Measurements from ENCODE around the gene RUSC1.
"Not testable (repeated sequence)": the region's sequence is repeated elsewhere in the genome, so short reads cannot be mapped to it uniquely, and the experiment has no call there.

Gene RUSC1

GRCh38 chr1:155324717-155325602 lies 4.3 kb downstream of the RUSC1 start:
- peak; percentile 60 to 67 for DNase-seq

GRCh38 chr1:155325603-155325893 lies 4.9 kb downstream of the RUSC1 start:
- no peak for DNase-seq

- no peak for DNase-seq
Measured at GRCh38 chr1:155326020-155326526, 5.4 kb downstream of the RUSC1 start.

- DNase-seq: no peak
Measured at GRCh38 chr1:155326631-155327037, 5.9 kb downstream of the RUSC1 start.

GRCh38 chr1:155327981-155328380 lies 7.3 kb downstream of the RUSC1 start:
- DNase-seq: no peak

GRCh38 chr1:155328856-155329255 lies 8.2 kb downstream of the RUSC1 start:
- DNase-seq: not testable (repeated sequence)

GRCh38 chr1:155329980-155330598 lies 9.4 kb downstream of the RUSC1 start:
- DNase-seq: no peak

- DNase-seq: no peak
Measured at GRCh38 chr1:155334962-155335361, 14.3 kb downstream of the RUSC1 start.

- DNase-seq: no peak
Measured at GRCh38 chr1:155339515-155340097, 18.9 kb downstream of the RUSC1 start.

- DNase-seq: no peak
Measured at GRCh38 chr1:155342842-155343241, 22.1 kb downstream of the RUSC1 start.

GRCh38 chr1:155352631-155353030 lies 31.9 kb downstream of the RUSC1 start:
- no peak for DNase-seq

GRCh38 chr1:155360051-155360450 lies 39.4 kb downstream of the RUSC1 start:
- no peak for DNase-seq

- DNase-seq: no peak
Measured at GRCh38 chr1:155379180-155379579, 58.5 kb downstream of the RUSC1 start.

- DNase-seq: peak; percentile 26 to 40
Measured at GRCh38 chr1:155379631-155380090, 59.0 kb downstream of the RUSC1 start.

All from Kasumi-1 (cell line).